ENCODE measurements around the gene COPS7A. TPM values are rescaled to one million over a fixed set of nuclear protein-coding genes. Genes with fewer than 3 reads are reported as not detected.

Gene COPS7A
- total RNA-seq, 2 donors from 2014 or later = 33.3 to 47.6 TPM

DNA sequence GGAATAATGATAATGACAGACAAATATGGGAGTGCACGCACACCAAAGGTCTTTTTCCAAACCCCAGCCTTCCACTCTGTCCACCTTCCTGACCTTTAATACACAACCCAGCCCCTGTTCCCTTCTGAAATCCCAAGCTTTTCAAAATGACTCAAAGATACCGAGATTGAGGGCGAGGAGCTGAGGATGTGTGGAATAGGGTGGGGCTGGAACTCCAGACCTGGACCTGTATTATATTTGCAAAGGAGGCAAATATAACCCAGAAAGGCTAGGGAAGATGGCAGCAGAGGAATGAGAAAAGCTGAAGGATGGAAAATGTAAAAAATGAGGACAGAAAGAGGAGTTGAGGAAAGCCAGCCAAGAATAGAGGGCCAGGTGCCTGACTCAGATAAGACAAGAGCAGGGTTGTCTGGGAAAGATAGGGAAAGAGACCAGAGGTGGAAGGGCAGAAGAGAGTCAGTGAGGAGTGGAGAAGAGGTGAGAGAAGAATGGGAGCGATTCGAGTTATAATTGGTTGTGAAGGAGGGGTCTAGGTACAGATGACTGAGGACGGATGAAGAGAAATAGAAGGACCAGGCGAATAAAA is 41.3 kb downstream of the COPS7A start:
- TF ChIP-seq, protein P1, sequence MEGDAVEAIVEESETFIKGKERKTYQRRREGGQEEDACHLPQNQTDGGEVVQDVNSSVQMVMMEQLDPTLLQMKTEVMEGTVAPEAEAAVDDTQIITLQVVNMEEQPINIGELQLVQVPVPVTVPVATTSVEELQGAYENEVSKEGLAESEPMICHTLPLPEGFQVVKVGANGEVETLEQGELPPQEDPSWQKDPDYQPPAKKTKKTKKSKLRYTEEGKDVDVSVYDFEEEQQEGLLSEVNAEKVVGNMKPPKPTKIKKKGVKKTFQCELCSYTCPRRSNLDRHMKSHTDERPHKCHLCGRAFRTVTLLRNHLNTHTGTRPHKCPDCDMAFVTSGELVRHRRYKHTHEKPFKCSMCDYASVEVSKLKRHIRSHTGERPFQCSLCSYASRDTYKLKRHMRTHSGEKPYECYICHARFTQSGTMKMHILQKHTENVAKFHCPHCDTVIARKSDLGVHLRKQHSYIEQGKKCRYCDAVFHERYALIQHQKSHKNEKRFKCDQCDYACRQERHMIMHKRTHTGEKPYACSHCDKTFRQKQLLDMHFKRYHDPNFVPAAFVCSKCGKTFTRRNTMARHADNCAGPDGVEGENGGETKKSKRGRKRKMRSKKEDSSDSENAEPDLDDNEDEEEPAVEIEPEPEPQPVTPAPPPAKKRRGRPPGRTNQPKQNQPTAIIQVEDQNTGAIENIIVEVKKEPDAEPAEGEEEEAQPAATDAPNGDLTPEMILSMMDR (IDR thresholded peaks at IDR 0.05) = no peak
- intact Hi-C loops (cut with DNase I) = no loop called here
- DNase-seq = no peak

DNA sequence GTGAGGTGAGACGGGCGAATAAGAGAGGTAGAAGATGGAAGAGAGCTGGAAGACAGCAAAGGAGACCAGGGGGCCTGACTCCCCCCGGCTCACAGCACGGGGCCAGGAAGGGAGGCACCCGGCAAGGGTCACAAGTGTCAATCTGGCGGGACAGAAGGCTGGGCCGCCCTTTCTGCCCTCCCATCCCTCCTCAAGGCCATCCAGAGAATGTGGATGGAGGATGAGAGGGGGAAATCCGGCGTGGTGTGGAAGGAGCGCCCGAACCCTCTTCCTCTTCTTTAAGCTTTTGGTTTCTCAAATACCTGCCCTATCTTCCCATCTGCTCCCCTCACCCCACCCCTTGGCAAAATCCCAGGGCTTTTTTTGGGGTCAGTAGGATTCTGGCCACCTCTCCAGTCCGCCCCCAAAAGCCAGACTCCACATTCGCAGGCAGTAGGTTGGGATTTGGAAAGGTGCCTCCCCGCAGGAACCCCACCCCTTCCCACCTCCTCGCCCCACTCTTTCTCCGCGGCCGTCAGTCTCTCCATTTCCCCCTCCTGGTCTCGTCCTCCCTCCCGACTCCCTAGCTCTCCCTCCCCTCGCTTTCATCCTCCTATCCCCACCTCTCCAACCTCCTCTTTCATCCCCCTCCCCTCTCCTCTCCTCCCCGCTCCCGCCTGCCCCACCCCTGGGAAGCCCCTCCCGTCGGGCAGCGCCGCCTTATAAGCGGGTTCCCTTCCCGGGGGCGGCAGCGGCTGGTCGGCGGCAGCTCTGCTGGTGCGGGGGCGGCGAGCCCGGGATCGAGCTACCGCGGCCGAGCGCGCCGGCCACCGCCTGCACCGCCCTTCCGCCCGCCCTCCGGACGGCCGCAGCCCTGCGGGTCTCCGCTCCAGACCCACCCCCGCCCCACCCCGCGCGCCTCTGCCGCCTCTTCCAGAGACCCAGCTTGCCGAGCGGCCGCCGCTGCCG is 42.1 kb downstream of the COPS7A start, which contains the start of gene PTMS:
Gene PTMS, plus strand, starts transcription at position 730 of the 948 bp plus-strand sequence. CDS start 343 bp downstream, outside the sequence.
- Histone ChIP-seq H3K4me3 (peak within 1 kb of the TSS; percentile 60), H3K27me3 (no peaks in the 10 kb centered on the region), H3K36me3 (no peaks in the 10 kb centered on the region), H3K9me3 (no peaks in the 10 kb centered on the region), H3K4me1 (peaks cover 15% of the 10 kb centered on the region), H3K27ac (peak within 1 kb of the TSS; percentile 83), H3K9ac (ENCODE audit: low read depth in 2 of 2, low read length in 2 of 2) (peak within 1 kb of the TSS; percentile 79 to 82)
- intact Hi-C loops (cut with DNase I) = no loop called here
- peak; percentile 81 for DNase-seq
- TF ChIP-seq, protein P1 (IDR thresholded peaks at IDR 0.05) = no peak

More for the DNA sequence above, 41.3 kb downstream of the COPS7A start:
- H3K36me3 ChIP-seq = no peaks in the 10 kb centered on the region
- H3K27ac ChIP-seq = peak overlapping the region; percentile 83
- peak overlapping the region; percentile 60 for H3K4me3 ChIP-seq
- no peaks in the 10 kb centered on the region for H3K27me3 ChIP-seq
- H3K9ac ChIP-seq (ENCODE audit: low read depth in 2 of 2, low read length in 2 of 2) = peak overlapping the region; percentile 67 to 82
- peaks cover 15% of the 10 kb centered on the region for H3K4me1 ChIP-seq
- no peaks in the 10 kb centered on the region for H3K9me3 ChIP-seq

DNA sequence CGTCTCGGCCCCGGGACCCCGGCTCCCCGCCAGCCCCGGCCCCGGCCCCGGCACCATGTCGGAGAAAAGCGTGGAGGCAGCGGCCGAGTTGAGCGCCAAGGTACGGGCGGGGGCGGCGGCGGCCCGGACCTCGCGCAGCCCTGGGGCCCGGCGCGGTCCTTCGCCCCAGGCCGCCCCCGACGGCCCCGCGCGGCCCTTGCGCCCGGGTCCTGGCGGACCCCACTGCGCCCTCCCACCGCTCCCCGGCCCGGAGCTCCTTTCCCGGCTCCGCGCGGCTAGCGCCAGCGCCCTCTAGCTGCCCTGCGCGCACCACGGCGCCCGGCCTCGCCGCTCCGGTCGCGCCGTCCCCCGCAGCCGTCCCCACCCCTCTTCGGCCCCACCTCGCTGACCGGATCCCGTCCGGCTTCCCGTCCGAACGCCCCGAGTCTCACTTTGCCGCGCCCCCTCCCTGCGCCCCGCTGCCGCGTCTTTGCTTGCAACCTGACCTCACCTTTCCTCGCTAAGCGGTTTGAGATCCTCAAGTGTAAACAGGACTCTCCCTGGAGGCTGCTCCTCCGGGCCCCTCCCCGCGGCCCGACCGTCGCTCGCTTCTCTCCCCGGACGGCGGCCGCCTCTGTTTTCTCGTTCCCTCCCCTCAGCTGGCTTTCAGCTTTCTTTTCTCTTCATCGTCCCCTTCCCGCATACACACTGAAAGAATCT is 43.0 kb downstream of the COPS7A start:
- Histone ChIP-seq H3K36me3 (no peaks in the 10 kb centered on the region), H3K27me3 (no peaks in the 10 kb centered on the region), H3K4me1 (peaks cover 15% of the 10 kb centered on the region), H3K9ac (ENCODE audit: low read depth in 2 of 2, low read length in 2 of 2) (peak overlapping the region; percentile 79 to 82), H3K9me3 (no peaks in the 10 kb centered on the region), H3K4me3 (peak overlapping the region; percentile 60), H3K27ac (peak overlapping the region; percentile 83)
- peak; percentile 85 for DNase-seq
- TF ChIP-seq, protein P1 (IDR thresholded peaks at IDR 0.05) = peak; percentile 42
- intact Hi-C loops (cut with DNase I) = no loop called here

DNA sequence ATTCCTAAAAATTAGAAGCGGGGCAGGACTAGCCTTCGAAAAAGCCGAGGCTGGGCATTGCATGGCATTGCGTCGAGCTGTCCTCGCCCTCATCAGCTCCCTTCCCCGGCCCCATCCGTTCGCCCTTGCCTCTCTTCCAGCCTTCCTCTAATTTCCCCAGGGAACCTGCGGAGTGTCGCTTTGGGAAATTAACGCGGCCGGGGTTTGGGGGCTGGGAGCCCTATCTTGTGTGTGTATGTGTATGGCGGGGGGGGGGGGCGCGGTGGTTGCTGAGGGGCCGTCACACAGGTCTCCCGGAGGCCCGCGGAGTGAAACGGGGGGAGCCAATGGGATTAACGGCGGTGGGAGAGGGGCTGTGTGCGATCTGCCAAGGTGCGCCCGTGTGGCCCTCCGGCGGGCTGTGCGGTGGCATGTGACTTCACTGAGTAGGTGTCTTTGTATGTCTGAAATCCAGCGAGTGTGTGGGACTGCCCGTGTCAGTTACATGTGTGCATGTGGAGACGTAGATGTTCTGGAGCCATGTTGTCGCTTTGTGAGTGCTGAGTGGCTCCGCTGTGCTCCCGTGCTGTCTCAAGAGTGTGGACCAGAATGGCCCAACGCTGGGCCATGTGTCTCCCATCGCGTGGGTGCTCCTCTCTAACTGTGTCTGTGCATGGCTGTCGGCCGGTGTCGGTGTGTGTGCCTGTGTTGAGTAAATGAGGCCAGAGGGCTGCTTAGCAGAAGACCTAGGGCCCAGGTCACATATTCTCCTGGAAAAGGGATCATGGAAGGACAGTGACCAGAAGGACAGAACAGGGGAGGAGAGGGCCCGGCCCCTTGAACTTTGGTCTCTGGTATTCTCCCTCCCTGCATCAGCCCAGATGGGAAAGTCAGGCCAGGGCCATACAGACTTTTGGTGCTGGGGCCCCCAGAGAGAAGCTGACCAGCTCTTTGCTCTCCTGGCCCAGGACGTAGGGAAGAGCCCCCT is 43.8 kb downstream of the COPS7A start:
- TF ChIP-seq, protein P1 (IDR thresholded peaks at IDR 0.05) = no peak
- peak; percentile 36 for DNase-seq
- Histone ChIP-seq H3K4me1 (peaks cover 15% of the 10 kb centered on the region), H3K4me3 (peak overlapping the region; percentile 60), H3K9me3 (no peaks in the 10 kb centered on the region), H3K36me3 (no peaks in the 10 kb centered on the region), H3K27ac (peak overlapping the region; percentile 83), H3K27me3 (no peaks in the 10 kb centered on the region), H3K9ac (ENCODE audit: low read depth in 2 of 2, low read length in 2 of 2) (peak overlapping the region; percentile 79 to 82)
- intact Hi-C loops (cut with DNase I) = no loop called here

Measured in colonic mucosa (tissue), 4 donors.